ENCODE data around the gene GDPD5.

GDPD5 gene

DNA sequence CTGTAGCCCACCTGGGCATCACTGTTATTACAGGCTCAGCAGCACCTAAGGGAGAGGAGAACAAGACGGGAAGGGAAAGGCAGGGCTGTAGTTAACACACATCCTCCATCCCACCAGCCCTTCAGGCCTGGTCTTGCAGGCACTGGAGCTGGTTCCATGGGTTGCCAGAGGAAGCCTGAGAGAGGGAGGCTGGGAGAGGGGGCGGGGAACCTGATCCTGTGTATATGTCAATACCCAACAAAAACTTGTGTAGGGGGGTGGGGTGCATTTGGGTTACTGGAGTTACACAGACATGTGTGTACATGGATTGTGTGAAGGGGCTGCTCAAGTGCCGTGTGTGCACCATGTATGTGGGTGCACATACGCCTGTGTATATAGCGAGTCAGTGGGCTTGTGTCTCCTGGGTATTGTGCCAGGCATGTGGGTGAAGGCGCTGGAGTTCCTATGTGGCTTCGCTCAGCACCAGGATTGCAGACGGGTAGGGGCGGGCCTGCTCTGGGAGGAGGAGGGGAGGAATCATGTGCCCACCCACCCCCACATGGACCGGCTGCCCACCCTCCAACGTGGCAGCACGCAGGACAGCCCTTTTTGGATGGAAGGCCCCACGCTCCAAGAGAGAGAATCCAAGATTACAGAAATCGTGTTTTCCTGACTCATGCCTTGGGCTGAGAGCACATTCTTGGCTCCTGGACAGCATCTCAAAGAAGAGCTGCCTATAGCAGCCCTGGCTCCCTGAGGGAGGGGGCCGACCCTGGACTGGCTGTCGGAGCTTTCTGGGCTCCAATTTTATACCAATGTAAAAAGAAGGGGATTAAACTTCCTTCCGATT lies 32.1 kb upstream of the GDPD5 start:
- no peak for DNase-seq

GRCh38 chr11:75556275-75556674 lies 30.5 kb upstream of the GDPD5 start:
- DNase-seq = no peak

DNA sequence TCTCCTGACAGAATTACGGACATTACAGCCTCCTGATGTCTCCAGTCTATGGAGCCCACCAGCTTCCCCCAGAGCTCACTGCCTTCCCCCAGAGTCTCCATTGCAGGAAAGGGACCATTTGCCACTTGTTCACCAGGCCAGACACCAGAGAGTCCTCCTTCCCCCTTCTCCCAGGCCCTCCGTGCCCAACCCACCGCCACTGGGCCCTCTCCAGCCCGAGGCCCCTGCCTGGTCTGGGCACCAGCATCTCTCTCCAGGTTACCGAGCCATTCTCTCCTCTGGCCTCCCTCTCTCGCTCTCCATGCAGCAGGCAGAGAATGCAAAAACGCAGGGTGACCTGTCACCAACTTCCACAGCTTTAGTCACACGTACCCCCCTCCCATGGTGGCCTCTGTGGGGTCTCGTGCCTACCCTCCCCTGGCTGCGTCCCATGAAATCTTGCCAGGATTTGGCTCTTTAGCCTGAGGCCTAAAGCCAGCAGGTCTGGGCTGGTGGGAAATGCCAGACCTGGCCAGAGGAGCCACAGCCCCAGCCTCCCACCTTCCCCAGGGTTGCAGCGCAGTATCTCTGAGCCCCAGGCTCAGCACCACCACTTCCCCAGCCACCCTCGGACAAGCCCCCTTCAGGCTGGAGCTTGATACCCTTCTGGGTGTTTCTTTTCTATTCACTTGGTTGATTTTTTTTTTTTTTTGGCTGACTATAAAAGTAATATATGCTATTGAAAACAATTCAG lies 29.5 kb upstream of the GDPD5 start:
- DNase-seq = no peak

- DNase-seq = peak; percentile 82
Observed at GRCh38 chr11:75554258-75555022, 28.7 kb upstream of the GDPD5 start.

DNA sequence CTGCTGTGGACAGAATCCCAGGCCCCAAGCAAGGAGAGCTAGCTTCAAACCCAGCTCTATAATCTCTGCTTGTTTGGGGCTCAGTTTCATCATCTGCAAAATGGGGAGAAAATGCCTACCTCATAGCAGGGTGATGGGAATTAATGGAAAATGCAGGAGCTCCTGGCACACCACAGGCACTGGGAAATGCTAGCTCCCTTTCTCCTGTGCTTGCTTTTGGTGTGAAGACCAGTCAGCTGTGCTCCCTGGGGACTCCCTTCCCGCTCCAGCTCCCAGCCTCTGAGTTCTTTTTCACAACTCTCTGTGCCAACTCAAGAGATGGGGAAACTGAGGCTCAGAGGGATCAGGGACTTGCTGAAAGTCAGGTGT lies 28.1 kb upstream of the GDPD5 start:
- no peak for DNase-seq

- DNase-seq = no peak
Observed at GRCh38 chr11:75553182-75553581, 27.4 kb upstream of the GDPD5 start.

DNA sequence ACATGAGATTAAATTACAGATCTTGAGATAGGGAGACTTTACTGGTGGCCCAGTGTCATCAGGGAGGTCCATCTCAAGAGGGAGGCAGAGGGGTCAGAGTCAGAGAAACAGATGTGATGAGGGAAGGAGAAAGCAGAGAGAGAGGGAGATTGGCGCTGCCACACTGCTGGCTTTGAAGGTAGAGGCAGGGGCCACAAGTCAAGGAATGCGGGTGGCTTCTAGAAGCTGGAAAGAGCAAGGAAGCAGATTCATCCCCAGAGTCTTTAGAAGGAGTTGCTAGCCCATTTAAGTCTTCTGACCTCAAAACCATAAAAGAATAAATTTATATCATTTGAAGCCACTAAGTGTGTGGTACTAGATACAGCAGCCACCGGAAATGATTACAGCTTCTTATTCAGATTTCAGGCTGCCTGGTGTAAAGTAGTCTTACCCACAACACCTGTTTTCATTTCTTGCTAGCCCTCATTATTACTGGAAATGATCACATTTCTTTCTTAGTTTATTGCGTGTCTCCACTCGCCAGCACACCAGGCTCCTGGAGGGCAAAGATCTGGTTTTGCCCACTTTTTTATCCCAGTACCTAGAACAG lies 23.7 kb upstream of the GDPD5 start:
- DNase-seq = no peak

DNA sequence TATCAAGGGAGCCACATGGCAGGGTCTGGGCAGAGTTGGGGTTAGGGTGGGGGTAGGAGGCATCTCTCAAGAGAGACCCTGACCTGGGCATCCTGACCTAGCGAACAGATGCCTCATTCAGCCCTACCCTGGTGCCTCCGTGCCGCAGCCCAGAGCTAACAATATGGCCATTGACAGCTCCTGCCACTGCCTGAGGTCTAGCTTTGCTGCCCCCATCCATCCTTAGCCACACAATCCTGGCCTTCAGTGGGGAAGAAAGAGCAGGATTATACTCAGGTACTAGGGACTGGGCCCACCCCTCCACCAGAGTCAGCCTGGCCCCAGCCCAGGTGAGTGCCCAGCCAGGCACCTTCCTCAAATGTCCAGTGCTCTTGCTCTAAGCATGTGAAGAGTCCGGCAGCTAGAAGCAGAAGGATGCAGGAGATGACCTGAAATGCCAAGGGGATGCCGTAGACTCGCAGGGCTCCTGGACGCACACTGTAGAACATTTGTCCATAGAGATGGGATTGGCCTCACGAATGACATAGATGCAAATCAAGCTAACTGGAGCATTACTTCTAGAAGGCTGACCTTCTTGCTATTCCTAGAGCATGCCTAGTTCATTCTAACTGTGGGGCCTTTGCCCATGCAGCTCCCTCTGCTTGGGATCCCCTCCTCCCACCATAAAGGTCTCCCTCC lies 23.0 kb upstream of the GDPD5 start:
- DNase-seq = no peak

- peak; percentile 29 for DNase-seq
Observed at GRCh38 chr11:75547617-75548058, 21.9 kb upstream of the GDPD5 start.

GRCh38 chr11:75547177-75547576 lies 21.4 kb upstream of the GDPD5 start:
- DNase-seq = no peak

- no peak for DNase-seq
Observed at GRCh38 chr11:75543806-75544205, 18.1 kb upstream of the GDPD5 start.

DNA sequence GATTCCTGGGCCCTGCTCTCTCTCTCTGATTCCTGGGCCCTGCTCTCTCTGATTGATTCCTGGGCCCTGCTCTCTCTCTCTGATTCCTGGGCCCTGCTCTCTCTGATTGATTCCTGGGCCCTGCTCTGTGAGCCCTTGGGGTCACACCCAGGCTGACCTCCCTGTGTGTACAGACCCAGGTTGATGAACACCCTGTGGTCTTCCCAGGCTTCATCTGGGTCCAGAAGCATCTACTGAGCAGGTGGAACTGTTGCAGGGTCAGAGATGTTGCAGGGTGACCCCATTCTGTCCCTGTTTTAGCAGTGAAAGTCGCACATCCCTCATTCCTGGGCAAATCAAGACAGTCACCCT lies 16.3 kb upstream of the GDPD5 start:
- no peak for DNase-seq

DNA sequence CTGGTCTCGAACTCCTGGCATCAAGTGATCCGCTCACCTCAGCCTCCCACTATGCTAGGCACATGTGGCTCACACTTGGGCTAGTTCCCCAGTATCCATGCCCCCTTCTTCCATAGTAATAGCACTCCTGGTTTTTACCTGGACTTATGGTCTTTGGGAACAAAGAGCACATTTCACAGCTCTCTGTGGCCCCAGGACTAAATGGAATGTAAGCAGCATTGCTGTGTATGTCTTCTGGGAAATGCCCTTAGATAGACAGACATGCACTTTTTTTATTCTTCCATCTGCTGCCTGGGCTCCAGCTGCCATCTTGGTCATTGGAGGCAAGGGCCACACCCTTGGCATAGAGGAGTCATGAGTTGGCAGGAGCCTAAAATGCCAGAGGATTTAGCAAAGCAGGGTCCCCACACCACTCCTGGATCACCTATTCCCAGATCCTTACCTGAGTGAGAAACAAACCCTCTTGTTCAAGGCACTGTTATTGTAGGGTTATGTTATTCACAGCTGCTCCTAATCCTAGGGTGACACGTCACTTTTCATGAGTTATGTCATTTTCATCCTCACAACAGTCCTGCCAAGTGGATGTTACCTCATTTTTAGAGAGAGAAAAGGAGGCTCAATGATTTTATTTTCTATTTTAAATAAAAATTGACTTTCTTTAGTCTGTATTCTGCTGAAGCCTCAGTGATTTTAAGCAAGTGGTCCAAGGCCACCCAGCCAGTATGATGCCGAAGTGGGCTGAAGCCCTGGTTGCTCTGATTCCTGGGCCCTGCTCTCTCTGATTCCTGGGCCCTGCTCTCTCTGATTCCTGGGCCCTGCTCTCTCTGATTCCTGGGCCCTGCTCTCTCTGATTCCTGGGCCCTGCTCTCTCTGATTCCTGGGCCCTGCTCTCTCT lies 15.7 kb upstream of the GDPD5 start:
- no peak for DNase-seq

- no peak for DNase-seq
Observed at GRCh38 chr11:75539459-75540334, 14.0 kb upstream of the GDPD5 start.

DNA sequence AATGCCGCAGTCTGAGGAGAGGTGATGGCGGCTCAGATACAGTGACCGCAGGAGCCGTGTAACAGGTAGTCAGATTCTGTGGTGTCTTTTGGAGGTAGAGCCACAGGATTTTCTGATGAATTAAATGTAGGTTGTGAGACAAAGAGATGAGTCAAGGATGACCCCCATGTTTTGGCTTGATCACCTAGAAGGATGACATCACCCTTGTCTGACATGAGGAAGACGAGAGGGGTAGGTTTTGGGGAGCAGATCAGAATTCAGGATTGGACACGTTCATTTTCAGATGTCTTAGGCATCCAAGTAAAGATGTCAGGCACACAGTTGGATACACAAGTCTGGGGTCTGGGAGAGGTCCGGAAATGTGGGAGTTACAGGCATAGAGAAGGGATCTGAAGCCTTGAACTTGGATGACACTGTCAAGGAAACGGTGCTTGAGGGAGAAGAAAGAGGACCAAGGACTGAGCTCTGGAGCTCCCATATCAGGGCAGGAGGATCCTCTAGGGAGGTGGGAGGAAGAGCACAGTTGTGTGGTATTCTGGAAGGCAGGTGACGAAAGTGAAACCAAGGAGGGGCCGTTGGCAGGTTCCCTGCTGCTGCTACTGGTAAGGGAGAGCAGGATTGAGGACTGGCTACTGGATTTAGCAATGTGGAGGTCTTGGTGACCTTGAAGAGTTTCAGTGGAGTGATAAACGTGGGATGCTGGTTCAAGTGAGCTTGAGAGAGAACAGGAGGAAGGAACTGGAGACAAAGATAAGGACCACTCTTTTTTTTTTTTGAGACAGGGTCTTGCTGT lies 12.6 kb upstream of the GDPD5 start:
- no peak for DNase-seq

GRCh38 chr11:75537740-75538139 lies 12.0 kb upstream of the GDPD5 start:
- DNase-seq = no peak

- DNase-seq = no peak
Observed at GRCh38 chr11:75536786-75537641, 11.3 kb upstream of the GDPD5 start.

GRCh38 chr11:75535071-75535470 lies 9.3 kb upstream of the GDPD5 start:
- no peak for DNase-seq
